Ecto neural progenitor cell (in vitro differentiated cells): ENCODE results near the gene HMGCR.

Source experiments
- DNase-seq: peaks from one replicate; pipeline ENCODE4 v3.0.0-alpha.2; 2018; ENCODE audit warnings: low spot score

The HMGCR gene

DNA sequence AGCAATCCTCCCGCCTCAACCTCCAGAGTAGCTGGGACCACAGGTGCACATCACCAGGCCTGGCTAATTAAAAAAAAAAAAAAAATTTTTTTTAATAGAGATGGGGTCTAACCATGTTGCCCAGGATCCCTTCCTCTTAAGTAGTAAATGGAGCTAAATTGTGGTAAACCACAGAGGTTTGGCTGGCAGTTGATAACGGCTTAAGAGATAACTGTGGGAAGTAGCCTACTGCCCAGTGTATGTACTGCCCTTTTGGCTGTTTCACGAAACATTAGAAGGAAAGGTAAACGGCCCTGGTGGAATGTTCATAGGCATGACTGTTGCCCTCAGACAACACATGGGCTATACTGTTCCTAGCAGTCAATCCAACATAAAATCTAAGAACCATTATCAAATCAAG is 44.4 kb downstream of the HMGCR start:
- no peak for DNase-seq

GRCh38 chr5:75384218-75384617 is 47.2 kb downstream of the HMGCR start:
- no peak for DNase-seq

GRCh38 chr5:75387806-75388205 is 50.8 kb downstream of the HMGCR start:
- DNase-seq, result no peak

- no peak for DNase-seq
Observed at GRCh38 chr5:75389430-75389829, 52.4 kb downstream of the HMGCR start.

GRCh38 chr5:75395277-75395676 is 58.3 kb downstream of the HMGCR start:
- no peak for DNase-seq

- DNase-seq, result no peak
Observed at GRCh38 chr5:75405296-75405695, 68.3 kb downstream of the HMGCR start.
